HEK293T (cell line): Measurements from ENCODE around the gene ZNF256.

Experiments used
- ARNT ChIP-seq: fragments of 450-650 bp; IDR thresholded peaks from 2 replicates; pipeline ENCODE4 v1.6.1; 2017; ENCODE audit warnings: mild to moderate bottlenecking
- BHLHE40 ChIP-seq: fragments of 450-650 bp; IDR thresholded peaks from 2 replicates; pipeline ENCODE4 v1.6.1; 2016; ENCODE audit warnings: mild to moderate bottlenecking, moderate library complexity, borderline replicate concordance
- ELF4 ChIP-seq: fragments of 450-650 bp; IDR thresholded peaks from 2 replicates; pipeline ENCODE4 v1.6.1; 2017; ENCODE audit warnings: antibody characterized with exemption
- FOXA1 ChIP-seq: fragments of 450-650 bp; IDR thresholded peaks from 2 replicates; pipeline ENCODE4 v1.6.1; 2016; ENCODE audit warnings: mild to moderate bottlenecking
- FOXK2 ChIP-seq: fragments of 450-650 bp; IDR thresholded peaks from 2 replicates; pipeline ENCODE4 v1.6.1; 2016; ENCODE audit warnings: mild to moderate bottlenecking
- FOXM1 ChIP-seq: fragments of 450-650 bp; IDR thresholded peaks from 2 replicates; pipeline ENCODE4 v1.6.1; 2017; ENCODE audit warnings: mild to moderate bottlenecking, borderline replicate concordance
- HDGF ChIP-seq: fragments of 450-650 bp; IDR thresholded peaks from 2 replicates; pipeline ENCODE4 v1.6.1; 2017; ENCODE audit warnings: antibody characterized with exemption, borderline replicate concordance
- NFRKB ChIP-seq: fragments of 450-650 bp; IDR thresholded peaks from 2 replicates; pipeline ENCODE4 v1.6.1; 2016; ENCODE audit warnings: mild to moderate bottlenecking, moderate library complexity
- SP1 ChIP-seq: fragments of 450-650 bp; IDR thresholded peaks from 2 replicates; pipeline ENCODE4 v1.6.1; 2017
- SUZ12 ChIP-seq: fragments of 450-650 bp; IDR thresholded peaks from 2 replicates; pipeline ENCODE4 v1.6.1; 2016; ENCODE audit warnings: mild to moderate bottlenecking
- ZNF384 ChIP-seq: fragments of 450-650 bp; IDR thresholded peaks from 2 replicates; pipeline ENCODE4 v1.6.1; 2016
- TF ChIP-seq, protein P1 (sequence below): fragments of 450-650 bp; IDR thresholded peaks from 2 replicates; pipeline ENCODE4 v1.6.1; 2016

DNA sequence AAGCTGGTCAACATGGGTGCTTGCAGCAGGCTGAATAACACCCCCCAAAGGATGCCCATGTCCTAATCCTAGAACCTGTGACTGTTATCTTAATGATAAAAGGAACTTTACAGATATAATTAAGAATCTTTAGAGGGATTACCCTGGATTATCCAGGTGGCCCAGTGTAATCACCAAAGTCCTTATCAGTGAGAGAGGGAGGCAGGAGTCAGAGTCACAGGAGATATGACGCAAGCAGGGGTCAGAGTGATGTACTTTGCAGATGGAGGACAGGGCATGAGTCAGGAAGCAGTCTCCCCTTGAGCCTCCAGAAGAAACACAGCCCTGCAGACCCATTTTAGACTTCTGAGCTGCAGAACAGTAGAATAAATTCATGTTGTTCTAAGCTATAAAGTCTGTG lies 45.3 kb upstream of the ZNF256 start:
- TF ChIP-seq SP1 = no peak
- TF ChIP-seq FOXM1 = no peak
- no peak for TF ChIP-seq NFRKB
- no peak for TF ChIP-seq FOXA1
- TF ChIP-seq, protein P1, sequence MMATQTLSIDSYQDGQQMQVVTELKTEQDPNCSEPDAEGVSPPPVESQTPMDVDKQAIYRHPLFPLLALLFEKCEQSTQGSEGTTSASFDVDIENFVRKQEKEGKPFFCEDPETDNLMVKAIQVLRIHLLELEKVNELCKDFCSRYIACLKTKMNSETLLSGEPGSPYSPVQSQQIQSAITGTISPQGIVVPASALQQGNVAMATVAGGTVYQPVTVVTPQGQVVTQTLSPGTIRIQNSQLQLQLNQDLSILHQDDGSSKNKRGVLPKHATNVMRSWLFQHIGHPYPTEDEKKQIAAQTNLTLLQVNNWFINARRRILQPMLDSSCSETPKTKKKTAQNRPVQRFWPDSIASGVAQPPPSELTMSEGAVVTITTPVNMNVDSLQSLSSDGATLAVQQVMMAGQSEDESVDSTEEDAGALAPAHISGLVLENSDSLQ = no peak
- no peak for TF ChIP-seq HDGF
- no peak for TF ChIP-seq ZNF384
- no peak for TF ChIP-seq FOXK2
- TF ChIP-seq SUZ12 = no peak
- no peak for TF ChIP-seq BHLHE40
- TF ChIP-seq ELF4 = no peak
- no peak for TF ChIP-seq ARNT
